H9 (cell line): ENCODE measurements around the gene EFNA5. TPM values are rescaled to one million over a fixed set of nuclear protein-coding genes. Genes with fewer than 3 reads are reported as not detected.

Experiments used
- DNase-seq: peaks from one replicate; pipeline ENCODE4 v3.0.0-alpha.2; 2017
- H2AFZ ChIP-seq: one replicate; pipeline ENCODE4 v1.6.1; 2013; ENCODE audit warnings: mild to moderate bottlenecking, low read length, control low read depth, moderate library complexity
- H2AK5ac ChIP-seq: 2 replicates; pipeline ENCODE4 v1.6.1; 2013; ENCODE audit warnings: low read length, control low read depth, mixed read lengths; ENCODE audit not compliant: insufficient read length
- H2BK120ac ChIP-seq: one replicate; pipeline ENCODE4 v1.6.1; 2013; ENCODE audit warnings: low read depth, mild to moderate bottlenecking, low read length, control low read depth, inconsistent platforms; ENCODE audit not compliant: poor library complexity, severe bottlenecking
- H2BK12ac ChIP-seq: 2 replicates; pipeline ENCODE4 v1.6.1; 2013; ENCODE audit warnings: low read length, control low read depth, mixed read lengths, low read depth; ENCODE audit not compliant: insufficient read length
- H2BK15ac ChIP-seq: 2 replicates; pipeline ENCODE4 v1.6.1; 2013; ENCODE audit warnings: low read depth, low read length, control low read depth
- H2BK20ac ChIP-seq: one replicate; pipeline ENCODE4 v1.6.1; 2013; ENCODE audit warnings: low read depth, mild to moderate bottlenecking, low read length, control low read depth, inconsistent platforms; ENCODE audit not compliant: poor library complexity, severe bottlenecking
- H2BK5ac ChIP-seq: 2 replicates; pipeline ENCODE4 v1.6.1; 2013; ENCODE audit warnings: low read length, control low read depth, mixed read lengths; ENCODE audit not compliant: insufficient read length
- H3K14ac ChIP-seq: 2 replicates; pipeline ENCODE4 v1.6.1; 2013; ENCODE audit warnings: low read length, control low read depth; ENCODE audit not compliant: insufficient read depth
- H3K18ac ChIP-seq: 2 replicates; pipeline ENCODE4 v1.6.1; 2013; ENCODE audit warnings: low read depth, mild to moderate bottlenecking, mixed read lengths, low read length, control low read depth; ENCODE audit not compliant: insufficient read length
- H3K23ac ChIP-seq: 2 replicates; pipeline ENCODE4 v1.6.1; 2013; ENCODE audit warnings: low read length, control low read depth, mixed read lengths, low read depth; ENCODE audit not compliant: insufficient read length
- H3K23me2 ChIP-seq: 2 replicates; pipeline ENCODE4 v1.6.1; 2013; ENCODE audit warnings: low read depth, mild to moderate bottlenecking, mixed read lengths, low read length, control low read depth; ENCODE audit not compliant: insufficient read length, poor library complexity, severe bottlenecking
- H3K27ac ChIP-seq: 2 replicates; pipeline ENCODE4 v1.5.1; 2013; ENCODE audit warnings: low read length, control low read depth, mixed read lengths, low read depth; ENCODE audit not compliant: insufficient read length
- H3K27me3 ChIP-seq: 2 replicates; pipeline ENCODE4 v1.6.1; 2013; ENCODE audit warnings: low read length, control low read depth, inconsistent platforms; ENCODE audit not compliant: insufficient read depth
- H3K4ac ChIP-seq: 2 replicates; pipeline ENCODE4 v1.6.1; 2013; ENCODE audit warnings: low read depth, mild to moderate bottlenecking, control low read depth, inconsistent platforms, low read length, moderate library complexity
- H3K4me1 ChIP-seq: 2 replicates; pipeline ENCODE4 v1.6.1; 2013; ENCODE audit warnings: low read length, control low read depth, inconsistent platforms; ENCODE audit not compliant: insufficient read depth
- H3K4me2 ChIP-seq: 2 replicates; pipeline ENCODE4 v1.6.1; 2013; ENCODE audit warnings: low read length, control low read depth, mixed read lengths; ENCODE audit not compliant: insufficient read length, insufficient read depth
- H3K56ac ChIP-seq: 2 replicates; pipeline ENCODE4 v1.6.1; 2013; ENCODE audit warnings: low read depth, mild to moderate bottlenecking, mixed read lengths, low read length, control low read depth; ENCODE audit not compliant: insufficient read length
- H3K79me1 ChIP-seq: 2 replicates; pipeline ENCODE4 v1.6.1; 2013; ENCODE audit warnings: low read depth, mild to moderate bottlenecking, moderate library complexity, low read length, control low read depth, inconsistent platforms; ENCODE audit not compliant: insufficient read depth, poor library complexity, severe bottlenecking
- H3K79me2 ChIP-seq: 2 replicates; pipeline ENCODE4 v1.6.1; 2013; ENCODE audit warnings: low read length, control low read depth, inconsistent platforms; ENCODE audit not compliant: insufficient read depth
- H3K9ac ChIP-seq: 2 replicates; pipeline ENCODE4 v1.6.1; 2013; ENCODE audit warnings: low read length, control low read depth, mixed read lengths; ENCODE audit not compliant: insufficient read length; ENCODE audit errors: extremely low read depth
- H3K9me3 ChIP-seq: one replicate; pipeline ENCODE4 v1.6.1; 2013; ENCODE audit warnings: low read depth, low read length, inconsistent platforms; ENCODE audit not compliant: control insufficient read depth
- H3T11ph ChIP-seq: one replicate; pipeline ENCODE4 v1.6.1; 2013; ENCODE audit warnings: mild to moderate bottlenecking, low read length, control low read depth, inconsistent platforms
- H4K20me1 ChIP-seq: one replicate; pipeline ENCODE4 v1.6.1; 2013; ENCODE audit not compliant: control insufficient read depth, insufficient read length, insufficient read depth
- H4K5ac ChIP-seq: 2 replicates; pipeline ENCODE4 v1.6.1; 2013; ENCODE audit warnings: low read depth, mild to moderate bottlenecking, mixed read lengths, low read length, control low read depth; ENCODE audit not compliant: insufficient read length
- H4K8ac ChIP-seq: replicated peaks from 2 replicates; pipeline ENCODE4 v1.6.1; 2013; ENCODE audit warnings: low read length, control low read depth, mixed read lengths, low read depth; ENCODE audit not compliant: insufficient read length
- H4K91ac ChIP-seq: 2 replicates; pipeline ENCODE4 v1.6.1; 2013; ENCODE audit warnings: low read depth, mild to moderate bottlenecking, moderate library complexity, mixed read lengths, low read length, control low read depth; ENCODE audit not compliant: insufficient read length
- H3K27ac Mint-ChIP-seq, 3 experiments: 2 replicates in 2 of 3; 3 replicates in 1 of 3; pipeline ENCODE4 v1.8.0; 2020 to 2021; ENCODE audit warnings: mixed read lengths in 3 of 3, mild to moderate bottlenecking in 1 of 3, moderate library complexity in 1 of 3
- H3K27me3 Mint-ChIP-seq: 2 replicates; pipeline ENCODE4 v1.8.0; 2021; ENCODE audit warnings: low read depth, mild to moderate bottlenecking, moderate library complexity, mixed read lengths
- H3K36me3 Mint-ChIP-seq, 3 experiments: 2 replicates in 2 of 3; 3 replicates in 1 of 3; pipeline ENCODE4 v1.8.0; 2020 to 2021; ENCODE audit warnings: low read depth in 3 of 3, mixed read lengths in 3 of 3; ENCODE audit not compliant: insufficient read depth in 1 of 3
- H3K4me1 Mint-ChIP-seq, 2 experiments: 2 replicates each; pipeline ENCODE4 v1.8.0; 2020; ENCODE audit warnings: mixed read lengths in 2 of 2
- H3K4me3 Mint-ChIP-seq, 2 experiments: 2 replicates in 1 of 2; 3 replicates in 1 of 2; pipeline ENCODE4 v1.8.0; 2020 to 2021; ENCODE audit warnings: mild to moderate bottlenecking in 2 of 2, mixed read lengths in 2 of 2, moderate library complexity in 1 of 2
- H3K9me3 Mint-ChIP-seq, 2 experiments: 2 replicates in 1 of 2; 3 replicates in 1 of 2; pipeline ENCODE4 v1.8.0; 2020; ENCODE audit warnings: mild to moderate bottlenecking in 2 of 2, mixed read lengths in 2 of 2, moderate library complexity in 1 of 2
- CTCF ChIP-seq: fragments of 200-600 bp; sonication (generic); conservative IDR thresholded peaks from 3 replicates; pipeline ENCODE4 v1.8.0; 2021; ENCODE audit warnings: antibody characterized with exemption, mild to moderate bottlenecking
- WGBS: extraction: QIAGEN DNeasy Blood & Tissue Kit; methylation state at CpG from one replicate; pipeline ENCODE4 v1.1.7; 2013; ENCODE audit warnings: missing lambda C conversion rate, low lambda C conversion rate, mixed read lengths; ENCODE audit not compliant: insufficient read length; ENCODE audit errors: extremely low coverage; 5-methylcytosine and 5-hydroxymethylcytosine counted together
- total RNA-seq: library from RNA; stranded (reverse); gene quantifications from 2 replicates; pipeline ENCODE4 v1.2.1, GENCODE V29; 2021

EFNA5 gene
- total RNA-seq, 1 experiment from 2014 or later = 20.4 TPM

- H3K18ac ChIP-seq = no peak overlapping the region
- no peak for TF ChIP-seq CTCF
- H4K91ac ChIP-seq = no peak overlapping the region
- no peak overlapping the region for H3K23ac ChIP-seq
- no peak overlapping the region for H2AK5ac ChIP-seq
- H4K20me1 ChIP-seq = no peaks in the 10 kb centered on the region
- no peak overlapping the region for H2BK15ac ChIP-seq
- no peaks in the 10 kb centered on the region for H3K27me3 ChIP-seq
- no peak overlapping the region for H3K27ac ChIP-seq
- H3K14ac ChIP-seq = no peak overlapping the region
- no CpG with 5 or more reads among the region's 11 CpGs for WGBS
- Mint-ChIP-seq H3K9me3 (no peaks in the 10 kb centered on the region), H3K4me3 (no peak overlapping the region), H3K36me3 (no peaks in the 10 kb centered on the region; a peak in 2 of 7 replicates), H3K4me1 (peaks cover 32 to 41% of the 10 kb centered on the region in 2 experiments), H3K27ac (no peak overlapping the region; a peak in 4 of 7 replicates), H3K27me3 (no peaks in the 10 kb centered on the region)
- no peak overlapping the region for H2BK5ac ChIP-seq
- no peak overlapping the region for H4K8ac ChIP-seq
- no peak overlapping the region for H3K4me2 ChIP-seq
- H2BK20ac ChIP-seq = no peak overlapping the region
- H4K5ac ChIP-seq = no peak overlapping the region
- no peak overlapping the region for H3T11ph ChIP-seq
- no peak for DNase-seq
- H3K79me2 ChIP-seq = no peaks in the 10 kb centered on the region
- H3K4me1 ChIP-seq = peaks cover 2% of the 10 kb centered on the region; the same call in 1 of the 2 replicates
- no peaks in the 10 kb centered on the region for H3K79me1 ChIP-seq
- H2BK12ac ChIP-seq = no peak overlapping the region
- no peak overlapping the region for H2BK120ac ChIP-seq
- H3K9me3 ChIP-seq = no peaks in the 10 kb centered on the region
- no peak overlapping the region for H3K4ac ChIP-seq
- no peak overlapping the region for H2AFZ ChIP-seq
- H3K9ac ChIP-seq = no peak overlapping the region
- H3K56ac ChIP-seq = no peak overlapping the region
- H3K23me2 ChIP-seq = no peaks in the 10 kb centered on the region
Observed at GRCh38 chr5:107633171-107633901, 37.4 kb downstream of the EFNA5 start.
